Mucosa of rectum (tissue), 2 donors: ENCODE results near the gene NDUFA13.

ENCODE experiments used
- H3K27ac ChIP-seq, 2 donors: one replicate each; pipeline ENCODE4 v1.7.0; 2013; ENCODE audit warnings: inconsistent platforms in 2 of 2, low read depth in 2 of 2, low read length in 2 of 2
- H3K27me3 ChIP-seq, 2 donors: one replicate each; pipeline ENCODE4 v1.7.0; 2013; ENCODE audit warnings: low read length in 2 of 2; ENCODE audit not compliant: control insufficient read depth in 2 of 2, insufficient read depth in 2 of 2
- H3K36me3 ChIP-seq, 2 donors: one replicate each; pipeline ENCODE4 v1.7.0; 2013; ENCODE audit warnings: low read length in 2 of 2; ENCODE audit not compliant: control insufficient read depth in 2 of 2, insufficient read depth in 2 of 2
- H3K4me1 ChIP-seq, 2 donors: one replicate each; pipeline ENCODE4 v1.7.0; 2013; ENCODE audit warnings: low read length in 2 of 2, mild to moderate bottlenecking in 1 of 2; ENCODE audit not compliant: control insufficient read depth in 2 of 2, insufficient read depth in 2 of 2
- H3K4me3 ChIP-seq, 2 donors: one replicate each; pipeline ENCODE4 v1.7.0; 2013; ENCODE audit warnings: low read length in 2 of 2
- H3K9ac ChIP-seq, 2 donors: one replicate each; pipeline ENCODE4 v1.7.0; 2013; ENCODE audit warnings: low read length in 2 of 2, low read depth in 1 of 2, mild to moderate bottlenecking in 1 of 2
- H3K9me3 ChIP-seq, 2 donors: one replicate each; pipeline ENCODE4 v1.7.0; 2013; ENCODE audit warnings: low read length in 2 of 2; ENCODE audit not compliant: control insufficient read depth in 2 of 2
- donor health status: healthy.
- donor health status: Normal muscosa, but diverticular disease.

Gene NDUFA13

DNA sequence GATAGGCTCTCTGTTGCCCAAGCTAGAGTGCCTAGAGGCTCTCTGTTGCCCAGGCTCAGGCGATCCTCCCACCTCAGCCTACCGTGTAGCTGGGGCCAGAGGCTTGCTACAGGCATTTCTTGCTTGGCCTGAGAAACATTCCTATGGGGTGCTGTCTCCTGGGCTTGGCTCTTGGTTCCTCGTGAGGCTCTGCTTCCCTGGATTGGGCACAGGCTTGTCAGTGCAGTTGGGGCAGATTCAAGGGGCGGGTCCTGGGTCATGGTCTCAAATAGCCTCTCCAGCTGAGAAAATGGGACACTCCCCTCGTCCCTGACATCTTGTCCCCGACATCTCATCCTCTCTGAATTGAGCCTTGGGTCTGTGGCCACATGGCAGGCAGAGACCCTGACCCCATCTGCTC, 5.6 kb upstream of the NDUFA13 start:
- Histone ChIP-seq H3K9ac (no peak overlapping the region), H3K27me3 (no peaks in the 10 kb centered on the region), H3K4me3 (no peak overlapping the region), H3K36me3 (peaks cover 12% of the 10 kb centered on the region in 2 donors), H3K4me1 (peaks cover 2 to 4% of the 10 kb centered on the region in 2 donors), H3K27ac (no peak overlapping the region), H3K9me3 (no peaks in the 10 kb centered on the region)

DNA sequence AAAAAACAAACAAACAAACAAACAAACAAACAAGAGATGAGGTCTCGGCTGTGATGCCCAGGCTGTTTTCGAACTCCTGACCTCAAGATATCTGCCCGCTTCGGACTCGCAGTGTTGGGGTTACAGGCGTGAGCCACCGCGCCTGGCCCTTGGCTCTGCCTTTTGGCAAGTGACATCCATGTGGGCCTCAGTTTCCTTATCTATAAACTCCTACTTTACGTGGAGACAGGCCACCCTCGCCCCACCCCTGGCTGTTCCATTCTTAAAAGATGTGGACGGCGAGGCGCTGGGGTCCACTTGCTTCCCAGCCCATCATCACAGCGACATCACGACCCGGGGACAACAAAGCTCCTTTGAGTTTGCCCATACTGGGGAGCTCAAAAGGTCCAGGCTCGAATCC, 2.3 kb upstream of the NDUFA13 start:
- Histone ChIP-seq H3K4me1 (peaks cover 7 to 14% of the 10 kb centered on the region in 2 donors), H3K27ac (no peak overlapping the region), H3K9ac (no peak overlapping the region)

DNA sequence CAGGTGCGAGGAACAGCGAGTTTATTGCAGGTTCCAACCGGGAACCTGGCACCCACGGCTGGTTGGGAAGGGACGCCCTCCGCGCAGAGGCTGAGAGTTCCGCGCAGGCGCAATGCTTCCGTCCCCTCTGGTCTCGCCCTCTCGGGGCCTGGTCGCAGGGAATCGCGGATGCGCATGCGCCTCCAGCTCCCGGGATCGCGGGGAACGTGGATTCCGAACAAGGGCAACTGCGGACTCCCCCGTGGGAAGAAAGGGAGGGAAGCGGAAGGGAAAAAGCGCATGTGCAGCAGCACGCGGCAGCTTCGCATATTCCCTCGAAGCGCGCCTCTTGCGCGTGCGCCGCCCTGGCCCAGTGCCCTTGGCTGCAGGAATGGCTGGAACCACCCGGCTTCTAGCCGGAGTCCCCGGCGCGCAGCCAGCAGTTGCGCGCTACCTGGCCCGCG, 1.8 kb upstream of the NDUFA13 start:
- H3K9ac ChIP-seq = no peak overlapping the region
- peaks cover 7 to 14% of the 10 kb centered on the region in 2 donors for H3K4me1 ChIP-seq

More for the DNA sequence above, 2.3 kb upstream of the NDUFA13 start:
- Histone ChIP-seq H3K36me3 (no peaks in the 10 kb centered on the region), H3K4me3 (peak overlapping the region in 1 of 2 donors; percentile 15), H3K9me3 (no peaks in the 10 kb centered on the region), H3K27me3 (no peaks in the 10 kb centered on the region)

DNA sequence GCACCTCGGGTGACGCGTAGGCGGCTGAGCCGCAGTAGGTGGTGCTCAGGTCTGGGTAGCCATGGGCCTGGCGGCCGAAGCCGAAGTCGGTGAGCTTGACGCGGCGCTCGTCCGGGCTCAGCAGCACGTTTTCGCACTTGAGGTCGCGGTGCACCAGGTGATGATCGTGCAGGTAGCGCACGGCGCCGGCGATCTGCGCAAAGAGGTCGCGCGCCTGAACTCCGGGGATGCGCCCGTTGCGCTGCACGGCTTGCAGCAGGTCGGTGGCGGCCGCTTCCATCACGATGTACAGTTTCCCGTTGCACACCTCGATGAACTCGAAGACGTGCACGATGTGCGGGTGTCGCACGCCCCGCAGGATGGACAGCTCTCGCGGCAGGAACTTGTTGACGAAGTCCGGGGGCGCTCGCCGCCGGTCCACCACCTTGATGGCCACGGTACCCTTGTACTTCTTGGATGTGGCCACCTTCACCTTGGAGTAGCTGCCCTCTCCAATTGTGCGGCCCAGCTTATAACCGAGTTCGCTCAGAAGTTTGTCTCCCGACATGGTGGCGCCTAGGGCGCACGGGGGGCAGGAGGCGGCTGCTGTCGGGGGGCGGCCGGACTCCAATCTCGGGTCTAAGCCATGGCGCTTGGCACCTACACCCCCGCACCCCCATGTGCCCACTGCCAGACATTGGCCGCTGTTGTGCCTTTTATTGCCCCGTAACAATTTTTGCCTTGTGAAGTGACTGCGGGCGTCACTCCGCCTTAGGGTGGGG, 964 bp upstream of the NDUFA13 start, which contains the start of gene TSSK6:
TSSK6 (minus strand) TSS at position 668 of the 761 bp plus-strand sequence; CDS start at position 547, 121 bp downstream.
- Histone ChIP-seq H3K4me1 (peaks cover 7 to 14% of the 10 kb centered on the region in 2 donors), H3K27ac (peak within 1 kb of the TSS; percentile 84), H3K9ac (peak within 1 kb of the TSS; percentile 87 to 95), H3K4me3 (peak within 1 kb of the TSS; percentile 76 to 98), H3K9me3 (no peaks in the 10 kb centered on the region), H3K36me3 (peaks cover 0 to 6% of the 10 kb centered on the region in 2 donors), H3K27me3 (no peaks in the 10 kb centered on the region)

More for the DNA sequence above, 1.8 kb upstream of the NDUFA13 start:
- peaks cover 0 to under 1% of the 10 kb centered on the region in 2 donors for H3K36me3 ChIP-seq
- H3K4me3 ChIP-seq = peak overlapping the region in 1 of 2 donors; percentile 15
- H3K9me3 ChIP-seq = no peaks in the 10 kb centered on the region
- no peaks in the 10 kb centered on the region for H3K27me3 ChIP-seq
- no peak overlapping the region for H3K27ac ChIP-seq

DNA sequence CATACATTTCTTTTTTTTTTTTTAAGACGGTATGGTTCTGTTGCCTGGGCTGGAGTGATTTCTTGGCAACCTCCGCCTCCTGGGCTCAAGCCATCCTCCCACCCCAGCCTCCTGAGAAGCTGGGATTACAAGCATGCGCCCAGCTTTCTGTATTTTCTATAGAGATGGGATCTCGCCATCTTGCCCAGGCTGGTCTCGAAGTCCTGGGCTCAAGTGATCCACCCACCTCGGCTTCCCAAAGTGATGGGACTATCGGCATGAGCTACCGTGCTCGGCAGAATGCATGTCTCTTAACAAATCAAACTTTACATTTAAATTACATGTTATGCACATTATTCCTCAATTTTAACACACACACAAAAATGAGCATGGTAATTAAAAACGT, 1.2 kb downstream of the NDUFA13 start:
- Histone ChIP-seq H3K9me3 (no peaks in the 10 kb centered on the region), H3K4me3 (peak overlapping the region in 1 of 2 donors; percentile 98), H3K27me3 (no peaks in the 10 kb centered on the region), H3K27ac (no peak overlapping the region), H3K4me1 (peaks cover 7 to 14% of the 10 kb centered on the region in 2 donors), H3K36me3 (peaks cover 0 to 13% of the 10 kb centered on the region in 2 donors), H3K9ac (no peak overlapping the region)

DNA sequence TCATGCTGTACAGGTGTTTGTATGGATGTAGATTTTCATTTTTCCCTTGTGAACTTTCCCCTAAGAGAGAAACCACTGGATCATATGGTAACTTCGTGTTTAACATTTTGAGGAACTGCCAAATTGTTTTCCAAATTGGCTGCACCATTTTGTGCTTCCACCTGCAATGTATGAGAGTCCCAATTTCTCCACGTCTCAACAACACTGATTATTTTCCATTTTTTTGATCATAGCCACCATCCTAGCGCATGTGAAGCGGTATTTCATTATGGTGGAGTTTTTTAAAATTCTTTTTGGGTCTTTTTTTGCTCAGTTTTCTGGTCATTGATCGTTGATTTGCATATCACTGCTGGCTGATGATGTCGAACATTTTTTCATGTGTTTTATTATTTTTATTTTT, 5.0 kb downstream of the NDUFA13 start:
- Histone ChIP-seq H3K27me3 (no peaks in the 10 kb centered on the region), H3K9me3 (no peaks in the 10 kb centered on the region), H3K36me3 (peaks cover 4 to 21% of the 10 kb centered on the region in 2 donors), H3K4me3 (no peak overlapping the region), H3K27ac (no peak overlapping the region), H3K9ac (no peak overlapping the region), H3K4me1 (peaks cover 4 to 7% of the 10 kb centered on the region in 2 donors)

DNA sequence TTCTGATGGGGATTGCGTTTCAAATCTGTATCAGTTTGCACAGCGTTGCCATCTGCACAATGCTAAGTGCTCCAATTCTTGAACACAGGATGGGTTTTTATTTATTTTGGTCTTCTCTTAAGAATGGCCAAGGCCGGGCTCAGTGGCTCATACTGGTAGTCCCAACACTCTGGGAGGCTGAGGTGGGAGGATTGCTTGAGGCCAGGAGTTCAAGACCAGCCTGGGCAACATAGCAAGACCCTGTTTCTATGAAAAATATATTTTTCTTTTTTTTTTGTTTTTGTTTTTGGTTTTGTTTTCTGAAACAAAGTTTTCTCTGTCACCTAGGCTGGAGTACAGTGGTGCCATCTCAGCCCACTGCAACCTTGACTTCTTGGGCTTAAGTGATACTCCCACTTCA, 7.2 kb downstream of the NDUFA13 start:
- H3K4me1 ChIP-seq = no peaks in the 10 kb centered on the region
- H3K9ac ChIP-seq = no peak overlapping the region
- H3K9me3 ChIP-seq = no peaks in the 10 kb centered on the region
- H3K27ac ChIP-seq = no peak overlapping the region
- H3K27me3 ChIP-seq = no peaks in the 10 kb centered on the region
- no peak overlapping the region for H3K4me3 ChIP-seq
- H3K36me3 ChIP-seq = peaks cover 12 to 33% of the 10 kb centered on the region in 2 donors

DNA sequence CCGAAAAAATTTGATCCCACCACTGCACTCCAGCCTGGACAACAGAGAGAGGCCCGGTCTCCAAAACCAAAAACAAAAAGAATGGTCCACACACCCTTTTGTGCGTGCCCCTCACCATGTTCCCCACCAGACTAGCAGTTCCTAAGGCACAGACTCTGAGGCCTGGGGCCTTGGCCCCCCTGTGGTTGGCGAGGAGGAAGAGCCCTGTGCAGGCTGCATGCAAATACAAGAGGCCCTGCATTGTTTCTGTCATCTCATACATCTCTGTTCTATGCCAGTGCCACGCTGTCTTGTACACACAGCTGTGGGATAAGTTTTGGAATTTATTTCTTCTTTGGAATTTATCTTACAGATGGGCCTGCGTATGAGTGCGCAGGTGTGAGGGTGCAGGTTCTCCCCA, 8.0 kb downstream of the NDUFA13 start:
- no peak overlapping the region for H3K27ac ChIP-seq
- no peaks in the 10 kb centered on the region for H3K4me1 ChIP-seq
- H3K4me3 ChIP-seq = no peak overlapping the region
- H3K27me3 ChIP-seq = no peaks in the 10 kb centered on the region
- no peaks in the 10 kb centered on the region for H3K9me3 ChIP-seq
- H3K9ac ChIP-seq = no peak overlapping the region
- peaks cover 14 to 36% of the 10 kb centered on the region in 2 donors for H3K36me3 ChIP-seq

DNA sequence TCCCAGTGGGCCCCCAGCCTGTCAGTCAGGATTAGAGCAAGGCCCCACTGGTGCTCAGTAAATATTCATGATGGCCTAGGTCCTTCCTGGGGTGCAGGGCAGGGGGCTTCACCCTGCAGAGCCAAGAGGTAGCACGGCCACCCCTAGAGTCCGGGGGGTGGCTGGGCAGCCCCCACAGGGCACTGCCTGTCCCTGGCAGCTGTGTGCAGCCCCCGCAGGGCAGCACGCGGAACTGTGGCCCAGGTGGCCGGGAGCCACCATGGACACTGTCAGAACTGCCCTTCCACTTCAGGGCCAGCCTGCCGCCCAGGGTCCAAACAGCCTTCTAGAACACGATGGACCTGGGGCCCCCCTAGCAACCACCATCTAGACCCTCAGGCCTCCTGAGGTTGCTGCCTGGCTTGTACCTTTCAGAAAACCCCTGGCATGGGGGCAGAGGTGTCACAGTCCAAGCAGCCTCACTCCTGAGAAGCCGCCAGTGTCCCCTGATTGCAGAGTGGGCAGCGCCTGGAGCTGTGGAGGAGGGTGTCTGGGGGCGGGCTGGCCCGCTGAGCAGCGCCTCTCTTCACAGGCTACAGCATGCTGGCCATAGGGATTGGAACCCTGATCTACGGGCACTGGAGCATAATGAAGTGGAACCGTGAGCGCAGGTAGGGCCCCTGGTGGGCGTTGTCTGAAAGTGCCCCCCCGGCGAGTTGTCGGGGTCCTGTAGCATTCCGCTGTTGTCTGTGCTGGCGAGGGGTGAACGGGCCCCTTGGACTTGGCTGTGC, 9.8 kb downstream of the NDUFA13 start:
- H3K27ac ChIP-seq = no peak overlapping the region
- peaks cover 14 to 27% of the 10 kb centered on the region in 2 donors for H3K36me3 ChIP-seq
- H3K9me3 ChIP-seq = no peaks in the 10 kb centered on the region
- H3K4me3 ChIP-seq = no peak overlapping the region
- H3K9ac ChIP-seq = no peak overlapping the region
- H3K4me1 ChIP-seq = no peaks in the 10 kb centered on the region
- no peaks in the 10 kb centered on the region for H3K27me3 ChIP-seq
